ENCODE measurements around the gene CCDC83. TPM values are rescaled to one million over a fixed set of nuclear protein-coding genes. Genes with fewer than 3 reads are reported as not detected.

The CCDC83 gene
- total RNA-seq, 1 experiment from 2014 or later, result not detected

GRCh38 chr11:85869781-85870180 is 14.6 kb downstream of the CCDC83 start:
- ChIA-PET CTCF (no interaction called here), POLR2A (no interaction called here)
- DNase-seq, result no peak
- Histone ChIP-seq H3K4me1 (peaks cover 8% of the 10 kb centered on the region), H3K9me3 (no peaks in the 10 kb centered on the region), H3K27me3 (replicated peaks; ENCODE audit: control insufficient read depth, insufficient read depth, low read length) (no peaks in the 10 kb centered on the region), H3K36me3 (ENCODE audit: control insufficient read depth, insufficient read depth, low read length) (no peaks in the 10 kb centered on the region), H3K4me3 (ENCODE audit: low read depth, low read length) (no peak overlapping the region)
- TF ChIP-seq CTCF (IDR thresholded peaks at IDR 0.05; ENCODE audit: insufficient read depth in 1 of 2, low read depth in 1 of 2, low read length in 1 of 2, severe bottlenecking in 1 of 2, unreplicated experiment in 1 of 2), result no peak
- no peaks in the 10 kb centered on the region for H3K27me3 Mint-ChIP-seq (ENCODE audit: insufficient read depth, unreplicated experiment)
- no TSS peak for BruUV-seq (replicated peaks)
- H3K9me3 Mint-ChIP-seq (ENCODE audit: unreplicated experiment), result no peaks in the 10 kb centered on the region
- no peaks in the 10 kb centered on the region for H3K36me3 Mint-ChIP-seq (ENCODE audit: insufficient read depth, unreplicated experiment)
- intact Hi-C loops (cut with micrococcal nuclease; ENCODE audit: unreplicated experiment), result no loop called here
- no peak overlapping the region for H3K27ac Mint-ChIP-seq (ENCODE audit: unreplicated experiment)
- peaks cover 18% of the 10 kb centered on the region for H3K4me1 Mint-ChIP-seq (ENCODE audit: low read depth, unreplicated experiment)
- H3K4me3 Mint-ChIP-seq (ENCODE audit: unreplicated experiment), result no peak overlapping the region

- no peak overlapping the region for H3K4me3 Mint-ChIP-seq (ENCODE audit: unreplicated experiment)
- BruUV-seq (replicated peaks), result no TSS peak
- H3K9me3 Mint-ChIP-seq (ENCODE audit: unreplicated experiment), result no peaks in the 10 kb centered on the region
- peaks cover 11% of the 10 kb centered on the region for H3K4me1 Mint-ChIP-seq (ENCODE audit: low read depth, unreplicated experiment)
- H3K4me3 ChIP-seq (ENCODE audit: low read depth, low read length), result no peak overlapping the region
- intact Hi-C loops (cut with micrococcal nuclease; ENCODE audit: unreplicated experiment), result no loop called here
- no peaks in the 10 kb centered on the region for H3K36me3 Mint-ChIP-seq (ENCODE audit: insufficient read depth, unreplicated experiment)
- DNase-seq, result no peak
- CTCF ChIA-PET, result no interaction called here
- TF ChIP-seq CTCF (IDR thresholded peaks at IDR 0.05; ENCODE audit: insufficient read depth in 1 of 2, low read depth in 1 of 2, low read length in 1 of 2, severe bottlenecking in 1 of 2, unreplicated experiment in 1 of 2), result no peak
- no peak overlapping the region for H3K27ac Mint-ChIP-seq (ENCODE audit: unreplicated experiment)
- peaks cover 6% of the 10 kb centered on the region; the same call in 1 of the 2 replicates for H3K4me1 ChIP-seq
- H3K27me3 ChIP-seq (replicated peaks; ENCODE audit: control insufficient read depth, insufficient read depth, low read length), result no peaks in the 10 kb centered on the region
- H3K9me3 ChIP-seq, result no peaks in the 10 kb centered on the region
- no peaks in the 10 kb centered on the region for H3K27me3 Mint-ChIP-seq (ENCODE audit: insufficient read depth, unreplicated experiment)
- no peaks in the 10 kb centered on the region for H3K36me3 ChIP-seq (ENCODE audit: control insufficient read depth, insufficient read depth, low read length)
- POLR2A ChIA-PET, result no interaction called here
Observed at GRCh38 chr11:85874265-85874664, 19.1 kb downstream of the CCDC83 start.

GRCh38 chr11:85875505-85875904 is 20.3 kb downstream of the CCDC83 start:
- no peak overlapping the region for H3K27ac Mint-ChIP-seq (ENCODE audit: unreplicated experiment)
- H3K27me3 Mint-ChIP-seq (ENCODE audit: insufficient read depth, unreplicated experiment), result no peaks in the 10 kb centered on the region
- Histone ChIP-seq H3K27me3 (replicated peaks; ENCODE audit: control insufficient read depth, insufficient read depth, low read length) (no peaks in the 10 kb centered on the region), H3K36me3 (ENCODE audit: control insufficient read depth, insufficient read depth, low read length) (no peaks in the 10 kb centered on the region), H3K9me3 (no peaks in the 10 kb centered on the region), H3K4me1 (peaks cover 6% of the 10 kb centered on the region; the same call in 1 of the 2 replicates), H3K4me3 (ENCODE audit: low read depth, low read length) (no peak overlapping the region)
- ChIA-PET CTCF (interaction anchor here (0.7 kb wide), 1 partner anchor 21 kb away, joined by 3 read pairs; the partner anchor contains the start of gene CCDC83), POLR2A (no interaction called here)
- no peaks in the 10 kb centered on the region for H3K36me3 Mint-ChIP-seq (ENCODE audit: insufficient read depth, unreplicated experiment)
- H3K4me3 Mint-ChIP-seq (ENCODE audit: unreplicated experiment), result no peak overlapping the region
- BruUV-seq (replicated peaks), result no TSS peak
- no peaks in the 10 kb centered on the region for H3K9me3 Mint-ChIP-seq (ENCODE audit: unreplicated experiment)
- intact Hi-C loops (cut with micrococcal nuclease; ENCODE audit: unreplicated experiment), result no loop called here
- TF ChIP-seq CTCF (IDR thresholded peaks at IDR 0.05; ENCODE audit: insufficient read depth in 1 of 2, low read depth in 1 of 2, low read length in 1 of 2, severe bottlenecking in 1 of 2, unreplicated experiment in 1 of 2), result no peak
- DNase-seq, result no peak
- peaks cover 11% of the 10 kb centered on the region for H3K4me1 Mint-ChIP-seq (ENCODE audit: low read depth, unreplicated experiment)

Measured in Caco-2 (cell line).